Common myeloid progenitor, CD34-positive (primary cell): ENCODE data around the gene GLRX5.
"Not testable (repeated sequence)": the region's sequence is repeated elsewhere in the genome, so short reads cannot be mapped to it uniquely, and the experiment has no call there.

Source experiments
- CTCF ChIA-PET: fragments of 350-600 bp; sonication (Branson Sonifier 250); formaldehyde crosslinking; loops from one replicate; lab custom pipeline; 2021; ENCODE audit warnings: antibody characterized with exemption; lab: Charles Lee
- POLR2A ChIA-PET: fragments of 350-600 bp; sonication (Branson Sonifier 250); formaldehyde crosslinking; loops from one replicate; lab custom pipeline; 2021; ENCODE audit warnings: antibody characterized with exemption; lab: Charles Lee
- DNase-seq, 3 donors: peaks; one replicate each; pipeline versions ENCODE4 v3.0.0 to v3.0.0-alpha.2; 2013
- H3K27ac ChIP-seq, 2 experiments: 1 replicate in 1 of 2; 2 replicates in 1 of 2; pipeline ENCODE4 v1.7.0; 2013; ENCODE audit warnings: inconsistent platforms in 2 of 2, low read length in 2 of 2, mild to moderate bottlenecking in 2 of 2, low read depth in 1 of 2, moderate library complexity in 1 of 2; ENCODE audit not compliant: severe bottlenecking in 2 of 2, insufficient read depth in 1 of 2, poor library complexity in 1 of 2
- H3K27me3 ChIP-seq, 5 experiments: replicated peaks in 2 of 5; 1 replicate in 3 of 5; 2 replicates in 2 of 5; pipeline versions ENCODE4 v1.6.1 to v1.7.0; 2013; ENCODE audit warnings: low read length in 4 of 5, mild to moderate bottlenecking in 2 of 5, moderate library complexity in 2 of 5, inconsistent platforms in 1 of 5; ENCODE audit not compliant: insufficient read depth in 5 of 5, control insufficient read depth in 4 of 5
- H3K36me3 ChIP-seq, 4 experiments: 1 replicate in 2 of 4; 2 replicates in 2 of 4; pipeline versions ENCODE4 v1.6.1 to v1.7.0; 2013; ENCODE audit warnings: low read length in 3 of 4, control low read depth in 1 of 4, mild to moderate bottlenecking in 1 of 4; ENCODE audit not compliant: control insufficient read depth in 4 of 4, insufficient read depth in 4 of 4
- H3K4me1 ChIP-seq, 4 experiments: 1 replicate in 3 of 4; 2 replicates in 1 of 4; pipeline versions ENCODE4 v1.6.1 to v1.7.1; 2013; ENCODE audit warnings: low read length in 3 of 4, mild to moderate bottlenecking in 3 of 4, control low read depth in 1 of 4, inconsistent platforms in 1 of 4, moderate library complexity in 1 of 4; ENCODE audit not compliant: control insufficient read depth in 4 of 4, insufficient read depth in 4 of 4; ENCODE audit errors: control extremely low read depth in 1 of 4
- H3K4me3 ChIP-seq, 7 experiments: 1 replicate in 4 of 7; 2 replicates in 3 of 7; pipeline versions ENCODE4 v1.5.1 to v1.7.0; 2013; ENCODE audit warnings: mild to moderate bottlenecking in 7 of 7, low read length in 6 of 7, moderate library complexity in 6 of 7, inconsistent platforms in 2 of 7, low read depth in 2 of 7, control low read depth in 1 of 7; ENCODE audit not compliant: insufficient read depth in 4 of 7, control insufficient read depth in 1 of 7; ENCODE audit errors: extremely low read depth in 1 of 7
- H3K9me3 ChIP-seq, 5 experiments: 1 replicate in 4 of 5; 2 replicates in 1 of 5; pipeline versions ENCODE4 v1.6.1 to v1.7.1; 2013; ENCODE audit warnings: low read length in 4 of 5, mild to moderate bottlenecking in 2 of 5, inconsistent platforms in 1 of 5, low read depth in 1 of 5, moderate library complexity in 1 of 5; ENCODE audit not compliant: control insufficient read depth in 4 of 5, insufficient read depth in 2 of 5; ENCODE audit errors: control extremely low read depth in 1 of 5
- WGBS: methylation state at CpG from one replicate; pipeline ENCODE4 v1.1.5; 2013; ENCODE audit not compliant: insufficient coverage; 5-methylcytosine and 5-hydroxymethylcytosine counted together

The GLRX5 gene

DNA sequence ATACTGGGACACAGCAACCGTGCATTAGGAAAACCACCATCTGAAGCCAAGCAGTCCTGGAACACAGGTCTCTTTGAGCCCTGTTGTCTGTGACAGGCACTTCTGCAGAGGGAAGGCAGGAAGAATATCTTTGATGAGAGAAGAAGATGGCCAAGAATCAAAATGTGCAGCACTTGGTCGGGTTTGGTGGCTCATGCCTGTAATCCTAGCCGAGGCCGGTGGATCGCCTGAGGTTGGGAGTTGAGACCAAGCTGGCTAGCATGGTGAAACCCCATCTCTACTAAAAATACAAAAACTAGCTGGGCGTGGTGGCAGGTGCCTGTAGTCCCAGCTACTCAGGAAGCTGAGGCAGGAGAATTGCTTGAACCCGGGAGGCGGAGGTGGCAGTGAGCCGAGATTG lies 24.5 kb upstream of the GLRX5 start:
- Histone ChIP-seq H3K36me3 (peaks cover 0 to 15% (median 5%) of the 10 kb centered on the region in 4 experiments), H3K4me1 (peaks cover 7 to 60% (median 48%) of the 10 kb centered on the region in 4 experiments)
- DNase-seq, POLR2A ChIA-PET, H3K27ac ChIP-seq, H3K4me3 ChIP-seq, H3K9me3 ChIP-seq, H3K27me3 ChIP-seq: not testable (repeated sequence)
- WGBS: 97% methylated on average over 6 of the region's 9 CpGs
- CTCF ChIA-PET: interaction anchor here (1.0 kb wide), 2 partner anchors 11 to 51 kb away, joined by 3 to 4 read pairs; no protein-coding TSS in a partner anchor

DNA sequence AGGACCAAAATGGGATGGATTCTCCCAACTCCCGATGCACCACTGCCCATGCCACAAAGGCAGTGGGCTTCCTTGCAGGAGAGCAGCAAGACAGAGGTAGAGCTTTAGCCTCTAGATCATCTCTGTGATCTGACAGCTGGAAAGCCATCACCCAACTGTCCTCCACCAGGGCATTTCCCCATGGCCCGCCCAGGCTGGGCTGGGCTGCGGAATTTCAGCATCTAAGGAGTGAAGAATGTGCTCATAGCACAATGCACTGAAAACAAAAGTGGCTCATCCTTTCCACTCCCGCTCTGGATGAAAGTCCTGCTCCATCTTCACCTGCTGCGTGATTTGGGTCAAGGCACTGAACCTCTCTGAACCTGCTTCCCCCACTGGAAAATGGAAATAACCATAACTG lies 24.0 kb upstream of the GLRX5 start:
- ChIA-PET POLR2A (no interaction called here), CTCF (interaction anchor here (1.0 kb wide), 1 partner anchor 11 kb away, joined by 4 read pairs; no protein-coding TSS in a partner anchor)
- no peak for DNase-seq
- 100% methylated on average over 5 of the region's 5 CpGs for WGBS
- Histone ChIP-seq H3K27me3 (no peaks in the 10 kb centered on the region), H3K36me3 (peaks cover 0 to 15% (median 5%) of the 10 kb centered on the region in 4 experiments), H3K9me3 (no peaks in the 10 kb centered on the region), H3K27ac (no peak overlapping the region), H3K4me1 (peaks cover 7 to 63% (median 52%) of the 10 kb centered on the region in 4 experiments), H3K4me3 (no peak overlapping the region)

DNA sequence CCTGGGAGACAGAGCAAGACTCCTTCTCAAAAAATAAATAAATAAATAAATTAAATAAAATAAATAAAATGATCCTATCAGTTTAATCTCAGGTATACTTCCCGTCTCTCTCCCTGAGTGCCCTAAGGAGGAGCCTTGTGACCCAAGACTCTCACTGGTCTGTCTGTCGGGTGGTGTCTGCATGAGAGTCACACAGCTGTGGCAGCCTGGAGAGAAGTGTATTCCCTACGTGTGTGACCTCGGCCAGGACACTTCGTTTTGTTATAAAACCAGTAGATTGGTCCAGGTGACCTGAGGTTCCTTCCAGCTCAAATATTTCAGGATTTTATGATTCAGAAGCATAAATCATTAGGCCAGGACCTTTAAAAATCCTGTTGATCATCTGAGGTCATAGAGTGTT lies 23.2 kb upstream of the GLRX5 start:
- no peak for DNase-seq
- 94% methylated on average over 5 of the region's 5 CpGs for WGBS
- Histone ChIP-seq H3K27ac (no peak overlapping the region), H3K27me3 (no peaks in the 10 kb centered on the region), H3K4me1 (peaks cover 7 to 58% (median 50%) of the 10 kb centered on the region in 4 experiments), H3K4me3 (no peak overlapping the region), H3K36me3 (peaks cover 0 to 8% (median 5%) of the 10 kb centered on the region in 4 experiments), H3K9me3 (no peaks in the 10 kb centered on the region)
- ChIA-PET CTCF (interaction anchor here (0.9 to 1.8 kb wide), 3 partner anchors 10 to 50 kb away, joined by 3 to 8 read pairs (median 3); no protein-coding TSS in a partner anchor), POLR2A (no interaction called here)

DNA sequence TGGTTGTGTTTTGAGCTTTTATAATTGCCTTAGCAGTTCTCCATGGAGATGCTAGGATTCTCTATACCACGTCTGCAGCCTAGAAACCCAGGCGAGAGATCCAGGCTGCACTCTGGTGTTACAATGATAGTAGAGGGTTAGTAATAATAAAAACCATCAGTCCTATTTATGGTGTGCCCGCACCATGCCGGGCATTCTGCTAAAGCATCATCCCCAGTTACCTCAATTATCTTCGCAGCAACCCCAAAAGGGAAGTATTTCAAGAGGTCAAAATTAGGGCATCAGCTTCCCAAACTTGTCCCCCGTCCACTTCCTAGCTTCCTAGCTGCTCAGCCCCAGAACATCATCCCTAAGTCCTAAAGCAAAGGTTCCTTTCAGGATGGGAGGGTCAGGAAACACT lies 21.6 kb upstream of the GLRX5 start:
- Histone ChIP-seq H3K36me3 (peaks cover 0 to 8% (median 4%) of the 10 kb centered on the region in 4 experiments), H3K4me1 (peaks cover 4 to 58% (median 50%) of the 10 kb centered on the region in 4 experiments), H3K9me3 (no peaks in the 10 kb centered on the region), H3K27me3 (no peaks in the 10 kb centered on the region), H3K27ac (no peak overlapping the region), H3K4me3 (no peak overlapping the region)
- ChIA-PET CTCF (interaction anchor here (1.5 to 4.4 kb wide), 5 partner anchors 14 to 68 kb away, joined by 4 to 44 read pairs (median 4); no protein-coding TSS in a partner anchor), POLR2A (no interaction called here)
- DNase-seq: no peak
- 80% methylated on average over 1 of the region's 6 CpGs for WGBS

DNA sequence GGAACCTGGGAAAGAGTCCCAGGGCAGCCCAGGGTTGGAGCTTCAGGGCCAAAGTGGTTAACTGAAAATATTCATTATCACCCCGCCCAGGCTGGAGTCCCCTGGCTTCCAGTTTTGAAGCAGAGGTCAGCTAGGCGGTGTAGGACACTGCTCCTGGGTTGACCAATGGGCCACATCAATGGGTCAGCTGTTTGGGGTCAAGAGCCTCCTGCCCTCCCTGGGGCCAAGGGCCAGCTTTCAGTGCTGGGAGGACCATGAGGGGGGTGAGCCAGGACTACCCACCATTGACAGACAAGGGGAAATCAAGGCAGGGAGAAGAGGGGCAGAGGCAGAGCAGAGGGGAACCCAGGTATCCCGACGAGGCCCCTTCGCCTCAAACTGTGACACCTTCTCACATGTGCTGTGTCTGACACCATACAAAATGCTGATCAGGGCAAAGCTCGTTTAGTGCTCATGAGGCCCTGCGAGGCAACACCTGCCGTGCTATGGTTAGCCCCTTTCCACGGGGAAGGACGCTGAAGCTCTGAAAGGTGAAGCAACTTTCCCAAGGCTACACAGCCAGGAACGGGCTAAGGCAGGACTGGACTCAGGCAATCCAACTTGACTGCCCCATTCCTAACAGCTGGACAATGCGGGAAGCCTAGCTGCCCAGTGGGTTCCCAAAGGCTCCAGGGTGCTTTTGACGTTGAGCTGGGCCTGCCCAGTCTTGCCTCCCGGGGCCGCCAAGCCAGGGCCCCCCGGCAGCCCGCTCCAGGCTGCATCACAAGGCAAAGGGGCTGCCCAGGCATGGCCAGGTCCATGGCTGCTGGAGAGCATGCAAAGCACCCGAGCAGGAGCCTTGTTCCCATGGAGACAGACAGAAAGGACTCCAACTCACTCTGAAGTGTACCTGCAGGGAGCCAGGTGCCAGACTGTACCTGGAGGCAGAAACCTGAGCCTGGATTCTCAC lies 20.4 kb upstream of the GLRX5 start:
- H3K9me3 ChIP-seq: no peaks in the 10 kb centered on the region
- WGBS: 79% methylated on average over 18 of the region's 18 CpGs
- ChIA-PET CTCF (interaction anchor here (0.8 to 4.4 kb wide), 10 partner anchors 10 to 85 kb away, joined by 3 to 44 read pairs (median 5); no protein-coding TSS in a partner anchor), POLR2A (interaction anchor here (0.6 kb wide), 1 partner anchor 19 kb away, joined by 3 read pairs; no protein-coding TSS in a partner anchor)
- peaks cover 0 to 8% (median 3%) of the 10 kb centered on the region in 4 experiments for H3K36me3 ChIP-seq
- H3K27me3 ChIP-seq: no peaks in the 10 kb centered on the region
- peaks cover 14 to 59% (median 55%) of the 10 kb centered on the region in 4 experiments for H3K4me1 ChIP-seq
- peak overlapping the region in 6 of 7 experiments; percentile 25 to 80 (median 68) for H3K4me3 ChIP-seq
- peak overlapping the region in 1 of 2 experiments; percentile 25 for H3K27ac ChIP-seq
- DNase-seq: no peak

DNA sequence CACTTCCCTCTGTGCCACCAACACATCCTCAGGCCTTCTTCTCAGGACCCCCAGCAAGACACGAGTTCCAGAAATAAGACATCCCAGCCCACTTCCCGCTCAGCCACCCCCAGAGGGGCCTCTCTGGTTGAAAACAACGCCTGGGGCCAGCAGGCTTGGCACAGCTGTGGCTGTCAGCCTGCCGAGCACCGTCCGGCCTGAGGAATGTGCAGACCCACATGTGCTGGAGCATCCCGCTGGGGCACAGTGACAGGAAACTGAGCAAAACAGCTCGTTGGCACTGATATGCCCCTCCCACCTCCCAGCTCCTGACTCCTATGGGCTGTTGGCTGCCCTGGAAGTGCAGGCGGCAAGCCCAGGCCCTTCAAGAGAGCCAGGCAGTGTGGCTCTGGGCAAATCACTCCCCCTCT lies 19.8 kb upstream of the GLRX5 start:
- Histone ChIP-seq H3K27me3 (no peaks in the 10 kb centered on the region), H3K36me3 (peaks cover 0 to 4% (median 1%) of the 10 kb centered on the region in 4 experiments), H3K4me3 (peak overlapping the region in 5 of 7 experiments; percentile 53 to 80 (median 69)), H3K9me3 (no peaks in the 10 kb centered on the region), H3K4me1 (peaks cover 19 to 66% (median 62%) of the 10 kb centered on the region in 4 experiments), H3K27ac (peak overlapping the region in 1 of 2 experiments; percentile 25)
- WGBS: 0% methylated on average over 9 of the region's 9 CpGs
- ChIA-PET CTCF (interaction anchor here (0.8 to 4.4 kb wide), 13 partner anchors 10 to 86 kb away, joined by 3 to 44 read pairs (median 4); no protein-coding TSS in a partner anchor), POLR2A (interaction anchor here (0.6 kb wide), 1 partner anchor 18 kb away, joined by 3 read pairs; no protein-coding TSS in a partner anchor)
- DNase-seq: peak in 1 of 3 donors; percentile 48
